Left kidney (tissue), 8 donors: ENCODE data around the gene ZNF566. TPM values are rescaled to one million over a fixed set of nuclear protein-coding genes. Genes with fewer than 3 reads are reported as not detected.
"Not testable (repeated sequence)": the region's sequence is repeated elsewhere in the genome, so short reads cannot be mapped to it uniquely, and the experiment has no call there.

Experiments used
- DNase-seq: peaks from one replicate; pipeline ENCODE4 v3.0.0-alpha.2; 2013
- long read RNA-seq, 8 donors: transcript quantifications; one replicate each; lab custom pipeline, GENCODE V29; 2026
- polyA plus RNA-seq: library from polyadenylated mRNA; unstranded; fragments of 120-200 nt; gene quantifications from one replicate; pipeline ENCODE4 v1.2.1, GENCODE V29; 2013; ENCODE audit not compliant: insufficient read length

The ZNF566 gene
- polyA plus RNA-seq: 19.4 TPM
- long read RNA-seq, donor 1, partial matches to known transcripts: 0 of 3 reads
- long read RNA-seq, donor 1, other reads (novel, unspliced or antisense): 0 of 3 reads
- long read RNA-seq, donor 2, full-length matches to known transcripts: 5 of 5 reads
- long read RNA-seq, donor 2, partial matches to known transcripts: 0 of 5 reads
- long read RNA-seq, donor 2, other reads (novel, unspliced or antisense): 0 of 5 reads
- long read RNA-seq, donor 3, partial matches to known transcripts: 0 of 2 reads
- long read RNA-seq, donor 3, other reads (novel, unspliced or antisense): 0 of 2 reads
- long read RNA-seq, donor 4: 0 reads
- long read RNA-seq, donor 5, partial matches to known transcripts: 0 of 1 reads
- long read RNA-seq, donor 5, other reads (novel, unspliced or antisense): 0 of 1 reads
- long read RNA-seq, donor 6, partial matches to known transcripts: 0 of 3 reads
- long read RNA-seq, donor 6, other reads (novel, unspliced or antisense): 0 of 3 reads
- long read RNA-seq, donor 7, partial matches to known transcripts: 12 of 13 reads
- long read RNA-seq, donor 7, other reads (novel, unspliced or antisense): 0 of 13 reads
- long read RNA-seq, donor 8, partial matches to known transcripts: 0 of 1 reads
- long read RNA-seq, donor 8, other reads (novel, unspliced or antisense): 0 of 1 reads

DNA sequence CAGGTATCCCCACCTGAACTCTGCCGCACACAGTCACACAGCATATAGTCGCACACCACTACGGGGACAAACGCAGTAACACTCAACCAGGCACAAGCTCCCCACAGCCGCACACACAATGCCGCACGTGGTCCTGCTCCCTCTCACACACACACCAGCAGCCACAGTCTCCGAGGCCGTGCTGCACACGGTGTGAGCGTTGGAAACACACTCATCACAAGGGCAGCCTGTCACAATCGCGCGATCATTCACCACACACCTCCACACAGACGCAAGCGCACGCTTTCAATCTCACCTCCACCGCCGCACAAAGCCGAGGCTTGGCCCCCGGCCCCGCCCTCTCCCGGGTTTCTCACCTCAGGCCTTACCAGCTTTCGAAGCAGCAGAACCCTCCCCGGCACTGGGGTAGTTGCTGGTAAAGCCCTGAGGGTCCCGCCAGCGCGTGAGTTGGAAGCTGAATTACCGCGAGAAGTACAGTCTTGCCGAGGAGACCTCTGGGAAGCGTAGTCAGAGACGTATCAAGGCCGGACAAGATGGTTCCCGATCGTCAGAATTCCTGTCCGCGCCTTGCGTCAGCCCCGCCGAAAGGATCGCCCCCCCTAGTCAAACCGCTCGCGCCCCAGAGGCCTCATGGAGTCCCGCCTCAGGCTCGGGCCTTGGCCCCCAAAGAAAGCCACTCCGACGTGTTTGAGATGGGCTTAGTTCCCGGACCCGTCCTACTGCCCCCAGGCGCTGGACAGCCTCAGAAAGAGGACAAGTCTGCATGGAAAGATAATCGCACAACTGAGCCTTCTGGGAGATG lies at the start of gene ZNF566:
ZNF566 (minus strand) TSS at position 444 of the 802 bp plus-strand sequence. CDS start 13,004 bp downstream, outside the sequence.
- peak; percentile 96 for DNase-seq

DNA sequence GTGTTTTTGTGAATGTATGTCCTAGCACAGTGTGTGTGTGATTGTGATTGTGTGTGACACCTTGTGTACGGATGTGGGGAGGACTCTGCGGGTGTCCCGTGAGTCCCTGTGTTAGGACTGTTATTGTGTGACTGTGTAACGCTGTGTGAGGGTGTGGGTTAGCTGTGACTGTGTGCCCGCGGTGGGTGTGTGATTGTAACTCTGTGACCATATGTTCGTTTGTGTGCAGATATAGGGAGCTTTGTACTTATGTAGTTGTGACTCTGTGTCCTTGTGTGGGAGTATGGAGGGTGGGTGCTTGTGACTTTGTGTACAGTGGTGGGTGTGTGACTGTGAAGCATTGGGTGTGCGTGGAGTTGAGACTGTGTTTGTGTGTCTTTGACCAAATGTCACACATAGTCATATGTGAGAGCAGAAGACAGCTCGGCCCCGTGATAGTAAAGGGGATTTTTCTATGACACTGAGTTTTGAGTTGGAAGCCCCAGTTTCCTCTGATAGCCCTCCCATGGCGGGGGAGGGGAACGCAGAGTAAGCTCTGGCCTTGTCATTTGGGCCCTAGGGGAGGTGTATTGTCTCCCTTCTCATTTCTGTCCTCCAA lies 39.7 kb upstream of the ZNF566 start:
- no peak for DNase-seq

DNA sequence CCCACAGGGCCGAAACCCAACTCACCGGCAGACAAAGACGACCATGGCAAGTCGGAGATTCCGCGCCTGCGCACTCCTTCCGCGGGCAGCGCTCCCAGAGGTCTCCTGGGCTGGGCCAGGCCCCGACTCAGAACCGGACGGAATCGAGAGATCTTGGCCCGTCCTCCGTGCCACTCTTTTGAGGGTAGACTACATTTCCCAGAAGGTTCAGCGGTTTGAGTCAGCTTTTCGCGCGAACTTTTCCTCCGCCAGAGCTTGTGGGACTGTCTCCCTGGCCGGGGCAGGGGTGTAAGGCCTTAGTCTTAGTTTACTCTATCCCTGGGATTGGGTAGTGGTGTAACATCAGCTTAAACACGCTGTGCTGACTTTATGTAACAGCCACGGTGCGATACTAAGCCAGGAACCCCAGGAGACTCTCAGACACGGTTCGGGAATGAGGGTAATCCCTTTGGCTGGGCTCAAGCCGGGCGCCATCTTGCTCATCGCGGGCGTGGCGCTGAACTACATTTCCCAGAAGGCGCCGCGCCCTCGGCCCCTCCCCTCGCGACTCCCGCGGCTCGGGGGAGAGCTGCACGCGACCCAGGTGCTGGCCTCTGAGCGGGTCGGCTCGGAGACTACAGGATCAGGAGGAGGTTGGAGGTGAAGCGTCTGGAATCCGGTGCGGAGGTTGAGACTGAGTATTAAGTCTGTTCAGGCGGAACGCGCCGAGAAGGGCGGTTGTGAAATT lies 39.0 kb upstream of the ZNF566 start, which contains the start of gene ZNF260:
ZNF260 (minus strand) TSS at position 78 of the 727 bp plus-strand sequence. CDS start 13,033 bp downstream, outside the sequence.
- DNase-seq: peak; percentile 97

DNA sequence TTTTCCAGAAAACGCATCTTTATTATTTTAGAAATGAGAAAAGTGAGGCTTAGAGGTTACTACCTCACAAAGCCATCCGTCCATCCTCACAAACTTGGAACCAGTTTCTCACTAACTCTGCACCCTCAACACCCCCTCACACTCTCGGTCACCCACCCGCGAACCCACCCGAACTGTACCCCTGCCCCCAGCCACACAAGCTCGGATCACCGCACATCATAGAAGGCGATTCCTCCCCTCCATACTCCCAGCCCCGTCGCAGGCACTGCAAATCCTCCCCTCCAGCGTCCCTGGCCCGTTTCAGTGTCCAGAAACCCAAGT lies 38.5 kb upstream of the ZNF566 start:
- no peak for DNase-seq

DNA sequence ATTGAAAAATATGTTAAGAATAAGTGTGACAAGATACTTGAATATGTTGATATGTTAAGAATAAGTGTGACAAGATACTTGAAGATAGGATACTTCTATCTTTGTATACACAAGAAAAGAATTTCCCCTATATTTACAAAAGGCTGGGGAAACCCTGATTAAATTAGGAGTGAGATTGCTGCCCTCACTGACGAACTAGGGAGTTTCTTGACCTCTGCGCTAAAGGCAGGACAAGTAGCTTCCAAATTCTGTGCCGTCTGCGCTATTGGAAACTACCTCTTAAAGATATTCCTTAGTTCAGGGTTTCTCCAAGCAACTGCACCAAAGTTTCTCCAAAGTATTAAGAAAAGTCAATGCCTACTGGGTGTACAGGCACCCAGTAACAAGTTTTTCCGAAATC lies 38.0 kb upstream of the ZNF566 start:
- DNase-seq: peak; percentile 10

DNA sequence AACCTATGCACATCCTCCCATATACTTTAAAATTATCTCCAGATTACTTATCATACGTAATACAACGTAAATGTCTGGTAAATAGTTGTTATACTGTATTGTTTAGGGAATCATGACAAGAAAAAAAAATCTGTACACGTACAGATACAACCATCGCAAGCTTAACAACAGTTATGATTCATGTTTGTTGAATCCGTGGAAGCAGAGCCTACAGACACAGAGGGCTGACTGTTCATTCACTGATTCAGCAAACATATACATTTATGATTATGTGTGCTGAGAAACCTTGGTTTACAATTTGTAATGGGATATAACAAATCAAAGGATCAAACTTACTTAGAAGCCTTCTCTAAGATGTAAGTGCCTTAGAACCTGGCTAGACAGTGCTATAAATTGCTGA lies 37.2 kb upstream of the ZNF566 start:
- no peak for DNase-seq

DNA sequence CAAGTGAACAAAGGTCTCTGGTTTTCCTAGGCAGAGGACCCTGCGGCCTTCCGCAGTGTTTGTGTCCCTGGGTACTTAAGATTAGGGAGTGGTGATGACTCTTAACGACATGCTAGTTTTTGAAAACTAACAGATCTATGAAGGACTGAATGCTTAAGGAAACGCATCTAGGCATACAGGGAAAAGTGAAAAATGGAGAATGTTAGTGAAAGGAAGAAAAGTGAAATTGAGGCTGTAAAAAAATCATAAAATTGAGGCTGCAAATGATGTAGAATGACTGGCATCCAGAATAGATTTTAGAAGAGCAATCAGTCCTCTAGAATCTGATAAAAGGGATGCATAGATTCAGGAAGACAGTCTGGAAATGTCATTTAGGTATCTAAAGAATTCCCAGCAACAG lies 35.3 kb upstream of the ZNF566 start:
- no peak for DNase-seq

DNA sequence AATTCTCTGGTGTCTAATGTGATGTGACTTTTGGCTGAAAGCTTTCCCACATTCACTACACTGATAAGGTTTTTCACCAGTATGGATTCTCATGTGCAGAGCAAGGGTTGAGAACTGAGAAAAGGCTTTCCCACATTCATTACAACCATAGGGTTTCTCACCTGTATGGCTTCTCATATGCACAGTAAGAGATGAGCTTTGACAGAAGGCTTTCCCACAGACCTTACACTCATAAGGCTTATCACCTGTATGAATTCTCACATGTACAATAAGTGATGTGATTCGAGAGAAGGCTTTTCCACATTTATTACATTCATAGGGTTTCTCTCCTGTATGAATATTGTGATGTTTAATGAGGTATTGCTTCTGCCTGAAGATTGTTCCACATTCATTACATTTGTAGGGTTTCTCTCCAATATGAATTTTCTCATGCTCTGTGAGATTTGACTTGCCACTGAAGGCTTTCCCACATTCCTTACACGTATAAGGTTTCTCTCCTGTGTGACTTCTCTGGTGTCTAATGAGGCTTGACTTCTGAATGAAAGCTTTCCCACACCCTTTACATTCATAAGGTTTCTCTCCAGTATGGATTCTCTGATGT lies 24.8 kb upstream of the ZNF566 start:
- no peak for DNase-seq

DNA sequence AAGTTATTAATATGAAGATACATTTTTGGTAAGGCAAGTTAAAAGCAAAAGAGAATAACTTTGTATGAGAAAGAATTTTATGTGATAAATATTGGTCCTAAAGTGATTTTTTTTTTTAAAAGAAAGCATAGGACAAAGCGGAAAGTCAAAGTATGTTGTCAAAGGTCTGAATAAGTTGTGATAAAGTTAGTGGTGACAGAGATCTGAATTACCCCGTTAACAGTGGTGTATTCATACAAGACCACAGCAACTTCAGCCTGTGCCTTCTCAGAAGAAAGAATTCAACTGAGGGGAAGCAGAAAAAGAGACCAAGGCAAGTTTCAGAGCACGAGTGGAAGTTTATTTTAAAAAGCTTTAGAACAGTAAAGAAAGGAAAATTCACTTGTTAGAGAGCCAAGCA lies 19.0 kb upstream of the ZNF566 start:
- no peak for DNase-seq

DNA sequence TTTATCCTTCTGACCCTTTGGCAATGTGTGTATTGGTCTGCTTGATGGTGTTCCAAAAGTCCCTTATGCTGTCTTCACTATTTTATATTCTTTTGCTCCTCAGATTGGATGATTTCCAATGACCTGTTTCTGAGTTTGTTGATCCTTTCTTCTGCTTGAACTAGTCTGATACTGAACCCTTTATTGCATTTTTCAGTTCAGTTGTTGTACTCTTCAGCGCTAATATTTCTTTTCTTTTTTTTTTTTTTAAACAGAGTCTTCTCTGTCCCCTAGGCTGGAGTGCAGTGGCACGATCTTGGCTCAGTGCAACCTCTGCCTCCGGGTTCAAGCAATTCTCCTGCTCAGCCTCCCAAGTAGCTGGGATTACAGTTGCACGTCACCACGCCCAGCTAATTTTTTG lies 12.6 kb upstream of the ZNF566 start:
- DNase-seq: no peak

DNA sequence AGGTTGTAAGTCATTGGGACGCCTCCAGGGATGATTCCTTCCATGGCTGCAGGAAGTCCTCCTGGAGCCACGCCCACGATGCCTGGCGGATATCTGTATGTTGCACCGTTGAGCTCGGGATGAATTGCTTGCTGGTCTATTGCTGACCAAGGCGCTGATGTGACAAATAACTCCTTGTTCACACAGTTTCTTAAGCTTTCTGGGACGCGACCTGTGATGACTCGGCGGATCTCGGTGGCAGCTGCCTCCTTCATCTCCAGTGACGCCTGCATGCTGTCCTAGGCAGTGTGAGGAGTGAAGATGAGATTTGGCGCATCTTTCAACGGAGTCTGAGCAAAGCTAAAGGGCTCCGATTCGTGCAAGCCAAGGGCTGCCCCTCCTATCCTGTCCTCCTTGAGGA lies 7.6 kb upstream of the ZNF566 start:
- no peak for DNase-seq

DNA sequence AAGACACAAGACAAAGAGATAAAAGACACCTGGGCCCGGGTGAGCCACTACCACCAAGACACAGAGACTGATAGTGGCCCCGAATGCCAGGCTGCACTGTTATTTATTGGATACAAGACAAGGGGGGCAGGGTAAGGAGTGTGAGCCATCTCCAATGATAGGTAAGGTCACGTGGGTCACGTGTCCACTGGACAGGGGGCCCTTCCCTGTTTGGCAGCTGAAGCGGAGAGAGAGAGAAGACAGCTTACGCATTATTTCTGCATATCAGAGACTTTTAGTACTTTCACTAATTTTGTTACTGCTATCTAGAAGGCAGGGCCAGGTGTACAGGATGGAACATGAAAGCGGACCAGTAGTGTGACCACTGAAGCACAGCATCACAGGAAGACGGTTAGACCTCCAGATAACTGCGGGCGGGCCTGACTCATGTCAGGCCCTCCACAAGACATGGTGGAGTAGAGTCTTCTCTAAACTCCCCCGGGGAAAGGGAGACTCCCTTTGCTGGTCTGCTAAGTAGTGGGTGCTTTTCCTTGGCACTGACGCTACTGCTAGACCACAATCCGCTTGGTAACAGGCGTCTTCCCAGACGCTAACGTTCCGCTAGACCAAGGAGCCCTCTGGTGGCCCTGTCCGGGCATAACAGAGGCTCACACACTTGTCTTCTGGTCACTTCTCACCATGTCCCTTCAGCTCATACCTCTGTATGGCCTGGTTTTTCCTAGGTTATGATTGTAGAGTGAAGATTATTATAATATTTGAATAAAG lies 3.5 kb upstream of the ZNF566 start:
- DNase-seq: not testable (repeated sequence)

DNA sequence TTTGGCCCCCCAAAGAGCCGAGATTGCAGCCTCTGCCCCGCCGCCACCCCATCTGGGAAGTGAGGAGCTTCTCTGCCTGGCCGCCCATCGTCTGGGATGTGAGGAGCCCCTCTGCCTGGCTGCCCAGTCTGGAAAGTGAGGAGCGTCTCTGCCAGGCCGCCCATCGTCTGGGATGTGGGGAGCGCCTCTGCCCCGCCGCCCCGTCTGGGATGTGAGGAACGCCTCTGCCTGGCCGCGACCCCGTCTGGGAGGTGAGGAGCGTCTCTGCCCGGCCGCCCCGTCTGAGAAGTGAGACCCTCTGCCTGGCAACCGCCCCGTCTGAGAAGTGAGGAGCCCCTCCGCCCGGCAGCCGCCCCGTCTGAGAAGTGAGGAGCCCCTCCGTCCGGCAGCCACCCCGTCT lies 1.5 kb upstream of the ZNF566 start:
- not testable (repeated sequence) for DNase-seq

DNA sequence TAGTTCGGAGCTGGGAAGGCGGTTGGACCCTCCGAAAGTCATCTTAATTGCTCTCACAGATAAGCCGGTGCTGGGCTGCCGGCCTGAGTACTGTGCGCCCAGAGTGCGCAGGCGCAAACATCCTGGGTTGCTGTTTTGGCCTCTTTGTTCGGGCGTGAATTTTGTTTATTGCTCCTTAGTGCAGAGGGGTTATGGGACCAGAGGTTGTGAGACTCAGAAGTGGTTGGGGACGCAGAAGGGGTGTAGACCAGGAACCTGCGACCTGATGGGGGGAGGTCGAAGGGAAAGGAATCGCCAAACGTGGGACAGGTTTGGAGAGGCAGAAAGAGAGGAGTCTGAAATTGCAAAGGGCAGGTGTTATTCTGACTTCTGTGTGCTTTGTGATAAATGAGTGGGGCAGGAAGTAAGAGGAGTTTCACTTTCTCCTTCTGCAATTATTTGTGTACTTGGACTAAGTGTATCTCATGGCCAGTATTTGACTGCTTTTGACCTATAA lies 607 bp upstream of the ZNF566 start:
- peak; percentile 91 for DNase-seq

DNA sequence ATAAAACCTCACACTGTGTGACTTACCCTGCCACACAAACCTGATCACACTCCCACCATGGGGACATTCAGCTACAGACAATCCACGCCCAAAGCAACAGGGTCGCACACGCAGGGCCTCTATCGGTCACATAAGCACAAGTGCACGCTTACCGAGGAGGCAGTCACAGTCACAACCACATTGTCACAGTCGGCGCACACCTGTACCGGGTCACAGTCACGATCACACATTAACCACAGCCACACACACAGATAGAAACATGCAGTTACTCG lies 579 bp downstream of the ZNF566 start:
- no peak for DNase-seq

DNA sequence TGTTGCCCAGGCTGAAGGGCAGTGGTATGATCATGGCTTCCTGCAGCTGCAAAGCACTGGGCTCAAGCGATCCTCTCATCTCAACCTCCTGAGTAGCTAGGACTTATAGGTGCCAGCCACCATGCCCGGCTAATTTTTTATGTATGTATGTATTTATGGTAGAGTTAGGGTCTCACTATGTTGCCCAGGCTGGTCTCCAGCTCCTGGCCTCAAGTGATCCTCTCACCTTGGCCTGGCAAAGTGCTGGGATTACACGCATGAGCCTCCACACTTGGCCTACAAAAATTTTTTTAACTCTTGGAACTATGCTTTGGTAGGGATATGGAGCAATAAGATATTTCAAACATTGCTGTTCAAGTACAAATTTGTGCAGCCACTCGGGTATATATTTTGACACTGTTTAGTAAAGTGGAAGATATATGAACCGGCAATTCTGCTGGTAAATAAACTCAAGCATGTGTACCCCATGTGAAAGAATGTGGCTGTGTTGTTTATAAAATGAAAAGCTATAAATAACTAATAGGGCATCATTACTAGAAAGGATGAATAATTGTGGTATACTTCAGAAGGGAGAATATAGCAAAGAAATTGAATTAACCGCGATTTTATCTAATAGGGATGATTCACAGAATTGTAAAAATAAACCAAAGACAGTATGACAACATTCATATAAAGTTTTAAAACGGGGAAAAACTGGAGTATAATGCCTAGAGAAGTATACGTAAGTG lies 1.1 kb downstream of the ZNF566 start:
- DNase-seq: no peak

DNA sequence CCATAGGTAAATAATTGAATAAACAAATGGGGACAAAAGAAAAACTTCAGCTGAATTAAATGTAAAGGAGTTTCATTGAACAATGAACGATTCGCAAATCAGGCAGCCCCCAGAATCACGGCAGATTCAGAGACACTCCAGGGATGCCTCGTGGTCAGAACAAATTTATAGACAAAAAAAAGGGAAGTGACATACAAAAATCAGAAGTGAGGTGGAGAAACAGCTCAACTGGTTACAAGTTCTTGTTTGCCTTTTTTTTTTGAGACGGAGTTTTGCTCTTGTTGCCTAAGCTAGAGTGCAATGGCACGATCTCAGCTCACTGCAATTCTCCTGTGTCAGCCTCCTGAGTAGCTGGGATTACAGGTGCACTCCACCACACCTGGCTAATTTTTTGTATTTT lies 5.7 kb downstream of the ZNF566 start:
- DNase-seq: no peak

DNA sequence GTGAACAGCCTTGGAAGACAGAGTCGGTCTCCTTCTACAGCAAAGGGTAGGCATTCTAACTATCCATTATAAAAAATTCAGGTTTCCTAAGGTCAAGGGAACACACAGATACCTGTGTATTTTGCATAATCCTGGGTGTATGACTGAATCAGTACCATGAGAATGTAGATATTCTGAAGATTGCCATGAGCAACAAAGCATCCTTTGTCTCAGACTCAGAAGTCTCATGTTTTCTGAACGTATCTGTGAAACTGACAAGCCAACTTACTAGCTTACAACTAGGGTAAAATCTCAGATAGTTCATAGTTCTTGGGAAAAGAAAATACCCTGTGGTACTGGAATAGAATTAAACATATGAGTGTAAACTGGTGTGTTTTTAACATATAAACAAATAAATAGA lies 6.5 kb downstream of the ZNF566 start:
- DNase-seq: no peak

DNA sequence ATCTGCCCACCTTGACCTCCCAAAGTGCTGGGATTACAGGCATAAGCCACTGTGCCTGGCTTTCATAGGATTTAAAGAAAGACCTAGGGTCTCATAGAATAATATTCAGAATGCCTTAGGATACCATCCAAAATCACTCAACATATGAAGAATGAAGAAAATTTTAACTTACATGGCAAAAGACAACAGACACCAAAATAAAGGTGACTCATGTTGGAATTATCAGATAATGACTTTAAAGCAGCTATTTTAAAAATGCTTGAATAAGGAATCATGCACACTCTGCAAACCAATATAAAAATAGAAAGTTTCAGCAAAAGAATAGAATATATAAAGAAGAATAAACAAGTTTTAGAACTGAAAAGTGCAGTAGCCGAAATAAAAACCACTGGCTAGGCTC lies 29.3 kb downstream of the ZNF566 start:
- DNase-seq: no peak

DNA sequence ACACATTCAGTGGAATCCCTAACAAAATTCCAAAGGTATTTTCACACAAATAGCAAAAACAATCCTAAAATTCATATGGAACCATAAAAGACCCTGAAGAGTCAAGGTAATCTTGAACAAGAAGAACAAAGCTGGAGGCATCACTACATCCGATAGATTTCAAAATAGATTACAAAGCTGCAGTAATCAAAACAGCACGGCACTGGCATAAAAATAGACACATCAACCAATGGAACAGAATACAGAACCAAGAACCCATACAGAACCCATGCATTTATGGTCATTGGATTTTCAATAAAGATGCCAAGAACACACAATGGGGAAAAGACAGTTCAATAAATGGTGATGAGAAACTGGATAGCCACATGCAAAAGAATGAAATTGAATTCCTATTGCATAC lies 32.5 kb downstream of the ZNF566 start:
- DNase-seq: no peak
